GM10248 (cell line): ENCODE results near the gene KRTAP10-5.

Experiments
- CTCF ChIA-PET: fragments of 300-600 bp; sonication (Branson Sonifier 250); formaldehyde crosslinking; extraction: SDS; loops from one replicate; lab custom pipeline; 2021; ENCODE audit warnings: antibody characterized with exemption; lab: Yijun Ruan, JAX
- POLR2A ChIA-PET: fragments of 350-650 bp; sonication (Branson Sonifier 250); formaldehyde crosslinking; extraction: SDS; loops from one replicate; lab custom pipeline; 2020; ENCODE audit warnings: antibody characterized with exemption; lab: Yijun Ruan, JAX
- DNase-seq: peaks from one replicate; pipeline ENCODE4 v3.0.0; 2012; ENCODE audit errors: extremely low spot score
- TF ChIP-seq, protein P1 (sequence below): IDR thresholded peaks from 2 replicates; pipeline ENCODE4 v1.5.1; 2012; ENCODE audit warnings: mild to moderate bottlenecking, low read depth; ENCODE audit errors: extremely low read depth, missing control alignments, control extremely low read depth

Gene KRTAP10-5

DNA sequence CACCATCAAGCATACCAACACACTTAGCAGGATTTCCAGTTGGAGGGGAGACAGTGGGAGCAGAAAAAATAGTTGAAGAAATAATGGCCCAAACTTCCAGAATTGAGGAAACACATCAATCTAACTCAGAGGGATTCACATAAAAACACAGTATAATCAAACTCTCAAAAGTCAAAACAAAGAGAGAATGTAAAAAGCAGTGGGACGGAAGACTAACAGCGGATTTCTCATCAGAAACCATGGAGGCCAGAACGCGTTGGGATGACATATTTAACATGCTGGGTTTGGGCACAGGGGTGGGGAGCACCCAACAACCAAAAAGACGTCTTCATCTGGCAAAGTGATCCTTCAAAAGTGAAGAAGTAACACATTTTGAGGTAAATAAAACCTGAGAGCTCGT, 39.5 kb upstream of the KRTAP10-5 start:
- POLR2A ChIA-PET: no interaction called here
- CTCF ChIA-PET: no interaction called here
- TF ChIP-seq, protein P1, sequence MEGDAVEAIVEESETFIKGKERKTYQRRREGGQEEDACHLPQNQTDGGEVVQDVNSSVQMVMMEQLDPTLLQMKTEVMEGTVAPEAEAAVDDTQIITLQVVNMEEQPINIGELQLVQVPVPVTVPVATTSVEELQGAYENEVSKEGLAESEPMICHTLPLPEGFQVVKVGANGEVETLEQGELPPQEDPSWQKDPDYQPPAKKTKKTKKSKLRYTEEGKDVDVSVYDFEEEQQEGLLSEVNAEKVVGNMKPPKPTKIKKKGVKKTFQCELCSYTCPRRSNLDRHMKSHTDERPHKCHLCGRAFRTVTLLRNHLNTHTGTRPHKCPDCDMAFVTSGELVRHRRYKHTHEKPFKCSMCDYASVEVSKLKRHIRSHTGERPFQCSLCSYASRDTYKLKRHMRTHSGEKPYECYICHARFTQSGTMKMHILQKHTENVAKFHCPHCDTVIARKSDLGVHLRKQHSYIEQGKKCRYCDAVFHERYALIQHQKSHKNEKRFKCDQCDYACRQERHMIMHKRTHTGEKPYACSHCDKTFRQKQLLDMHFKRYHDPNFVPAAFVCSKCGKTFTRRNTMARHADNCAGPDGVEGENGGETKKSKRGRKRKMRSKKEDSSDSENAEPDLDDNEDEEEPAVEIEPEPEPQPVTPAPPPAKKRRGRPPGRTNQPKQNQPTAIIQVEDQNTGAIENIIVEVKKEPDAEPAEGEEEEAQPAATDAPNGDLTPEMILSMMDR: no peak
- no peak for DNase-seq

DNA sequence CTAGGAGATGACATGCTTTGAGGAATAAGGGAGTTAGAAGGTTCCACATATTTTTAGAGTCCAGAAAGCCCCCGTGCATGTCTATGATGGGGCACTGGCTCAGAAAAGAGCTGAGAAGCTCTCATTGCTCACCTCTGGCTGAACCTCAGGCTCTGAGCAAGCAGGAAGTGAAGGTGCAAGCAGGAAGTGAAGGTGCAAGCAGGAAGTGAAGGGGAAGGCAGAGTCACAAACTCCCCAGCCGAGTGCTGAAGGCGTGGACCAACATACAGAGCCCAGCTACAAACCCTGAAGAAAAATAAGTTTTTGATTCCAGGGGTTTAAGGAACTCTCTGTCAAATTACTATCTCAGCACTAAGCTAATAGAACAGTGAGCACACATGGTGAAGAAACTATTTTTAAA, 38.5 kb upstream of the KRTAP10-5 start:
- no peak for DNase-seq
- TF ChIP-seq, protein P1: no peak
- CTCF ChIA-PET: no interaction called here
- POLR2A ChIA-PET: no interaction called here

DNA sequence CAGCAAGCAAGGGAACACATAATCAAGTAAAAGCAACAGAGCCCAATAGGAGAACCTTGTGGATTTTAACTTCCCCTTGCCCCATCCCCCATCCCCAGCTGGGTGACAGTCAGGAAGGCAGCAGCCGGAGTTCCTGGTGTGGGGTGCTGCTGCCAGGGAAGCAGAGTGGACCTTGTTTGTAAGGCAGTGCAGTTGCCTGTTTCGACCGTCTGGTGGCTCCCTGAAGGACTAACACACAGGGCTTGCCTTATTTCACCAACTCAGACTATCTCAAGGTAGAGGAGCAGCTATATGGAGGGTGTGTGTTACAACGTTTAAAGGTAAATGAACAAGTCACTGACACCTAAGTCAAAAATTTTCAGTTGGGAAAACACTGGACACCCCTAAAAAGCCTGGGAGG, 38.1 kb upstream of the KRTAP10-5 start:
- ChIA-PET POLR2A (no interaction called here), CTCF (no interaction called here)
- DNase-seq: no peak
- TF ChIP-seq, protein P1: no peak

DNA sequence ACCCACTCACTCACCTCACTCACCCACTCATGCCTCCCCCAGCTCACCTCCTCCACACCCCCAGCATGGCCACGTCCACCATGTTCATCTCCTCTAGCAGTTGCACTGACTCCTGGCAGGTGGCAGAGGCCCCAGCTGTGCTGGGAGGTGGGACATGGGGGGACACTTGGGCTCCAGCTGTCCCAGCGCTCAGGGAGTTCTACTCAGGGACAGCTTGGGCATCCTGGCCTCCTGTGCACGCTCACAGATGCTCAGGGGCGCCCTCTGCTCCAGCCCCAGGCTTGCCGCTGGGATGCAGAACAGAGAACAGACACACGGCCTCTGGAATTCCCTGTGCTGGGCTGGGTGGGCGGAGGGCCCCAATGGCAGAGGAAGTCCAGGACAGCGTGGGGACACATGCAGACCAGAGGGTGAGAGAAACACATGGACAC, 36.7 kb upstream of the KRTAP10-5 start:
- ChIA-PET CTCF (no interaction called here), POLR2A (no interaction called here)
- TF ChIP-seq, protein P1: no peak
- DNase-seq: no peak

DNA sequence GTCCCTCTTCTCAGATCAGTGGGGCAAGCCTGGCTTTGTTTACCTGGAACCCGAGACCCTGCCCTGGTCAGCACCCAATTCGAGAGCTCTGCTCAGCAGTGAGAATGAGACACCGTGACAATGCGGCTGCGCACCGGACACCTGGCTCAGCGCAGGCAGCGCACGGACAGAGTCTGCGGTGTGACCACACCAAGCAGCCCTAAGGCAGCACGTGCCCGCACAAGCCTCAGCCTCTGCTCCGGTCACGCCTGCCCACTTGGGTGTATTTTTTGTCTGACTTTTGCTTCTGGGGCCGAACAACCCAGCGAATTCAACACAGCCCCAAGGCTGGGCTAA, 36.2 kb upstream of the KRTAP10-5 start:
- ChIA-PET CTCF (no interaction called here), POLR2A (no interaction called here)
- TF ChIP-seq, protein P1: no peak
- DNase-seq: no peak

DNA sequence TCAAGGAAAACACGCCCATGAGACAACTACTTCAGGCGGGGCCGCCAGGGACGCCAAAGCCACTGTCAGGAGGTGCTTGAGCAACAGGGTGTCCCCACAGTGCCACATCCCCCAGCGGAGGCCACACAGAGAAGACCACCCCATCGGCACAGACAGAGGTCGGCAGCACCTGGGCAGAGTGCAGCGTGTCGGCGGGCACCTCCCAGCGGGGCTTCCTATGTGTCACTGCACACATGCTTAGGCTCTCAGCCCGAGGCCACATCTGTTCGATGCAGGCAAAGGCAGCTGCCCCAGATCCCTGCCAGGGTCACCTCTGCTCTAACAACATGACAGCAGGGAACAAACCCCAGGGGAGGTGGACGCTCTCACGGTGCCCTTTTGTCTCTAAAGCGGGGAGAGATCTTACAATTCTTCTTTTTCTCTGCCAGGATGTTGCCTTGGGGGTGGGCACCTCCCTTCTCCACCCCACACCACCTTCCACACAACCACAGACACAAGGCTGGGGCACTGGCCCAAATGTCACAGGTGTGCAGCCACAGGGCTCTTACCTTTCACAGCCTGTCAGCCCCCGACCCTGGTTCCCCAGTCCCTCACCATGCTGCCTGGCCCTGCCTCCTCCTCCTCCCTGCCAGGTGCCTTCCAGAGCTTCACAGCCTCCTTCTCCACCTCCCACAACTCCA, 35.6 kb upstream of the KRTAP10-5 start:
- ChIA-PET POLR2A (no interaction called here), CTCF (no interaction called here)
- TF ChIP-seq, protein P1: no peak
- DNase-seq: no peak
